ENCODE results near the gene DHRSX. TPM values are rescaled to one million over a fixed set of nuclear protein-coding genes. Genes with fewer than 3 reads are reported as not detected.
"Not testable (repeated sequence)": the region's sequence is repeated elsewhere in the genome, so short reads cannot be mapped to it uniquely, and the experiment has no call there.

The DHRSX gene
- total and polyA plus RNA-seq, 9 donors: 12.2 to 25.9 (median 20.4) TPM

DNA sequence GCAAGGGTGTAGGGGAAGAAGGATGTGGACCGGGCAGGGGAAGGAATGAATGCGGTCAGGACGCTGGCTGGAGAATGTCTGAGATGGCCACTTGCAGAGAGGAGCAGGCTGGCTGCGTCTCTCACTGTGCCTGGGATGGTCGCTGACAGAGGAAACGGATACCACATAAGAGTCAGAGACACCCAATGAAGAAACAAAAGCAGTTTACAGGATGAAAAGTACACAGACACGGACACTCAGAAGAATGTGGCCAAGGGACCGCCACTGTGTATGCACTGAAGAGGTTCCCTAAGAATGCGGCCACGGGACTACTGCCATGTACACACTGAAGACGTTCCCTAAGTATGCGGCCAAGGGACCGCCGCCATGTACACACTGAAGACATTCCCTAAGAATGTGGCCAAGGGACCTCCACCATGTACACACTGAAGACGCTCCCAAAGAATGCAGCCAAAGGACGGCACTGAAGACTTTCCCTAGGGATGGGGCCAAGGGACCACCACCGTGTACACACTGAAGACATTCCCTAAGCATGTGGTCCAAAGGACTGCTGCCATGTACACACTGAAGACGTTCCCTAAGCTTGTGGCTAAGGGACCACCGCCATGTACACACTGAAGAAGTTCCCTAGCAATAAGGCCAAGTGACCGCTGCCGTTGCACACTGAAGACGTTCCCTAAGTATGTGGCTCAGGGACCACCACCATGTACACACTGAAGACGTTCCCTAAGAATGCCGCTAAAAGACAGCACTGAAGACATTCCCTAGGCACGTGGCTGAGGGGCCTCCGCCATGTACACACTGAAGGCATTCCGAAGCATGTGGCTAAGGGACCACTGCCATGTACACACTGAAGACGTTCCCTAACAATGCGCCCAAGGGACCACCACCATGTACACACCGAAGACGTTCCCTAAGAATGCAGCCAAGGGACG is 32.2 kb downstream of the DHRSX start:
- 87 to 91% (median 91%) methylated on average over 32 of the region's 32 CpGs for WGBS, 3 donors
- Histone ChIP-seq H3K36me3 (no peaks in the 10 kb centered on the region), H3K27me3 (no peaks in the 10 kb centered on the region), H3K9me3 (no peaks in the 10 kb centered on the region), H3K4me1 (ENCODE audit: insufficient read depth) (no peaks in the 10 kb centered on the region), H3K27ac (no peak overlapping the region), H3K4me3 (no peak overlapping the region)
- DNase-seq: no peak
- TF ChIP-seq POLR2A (IDR thresholded peaks at IDR 0.05) (no peak), EP300 (IDR thresholded peaks at IDR 0.05) (no peak)
- TF ChIP-seq, protein P1, sequence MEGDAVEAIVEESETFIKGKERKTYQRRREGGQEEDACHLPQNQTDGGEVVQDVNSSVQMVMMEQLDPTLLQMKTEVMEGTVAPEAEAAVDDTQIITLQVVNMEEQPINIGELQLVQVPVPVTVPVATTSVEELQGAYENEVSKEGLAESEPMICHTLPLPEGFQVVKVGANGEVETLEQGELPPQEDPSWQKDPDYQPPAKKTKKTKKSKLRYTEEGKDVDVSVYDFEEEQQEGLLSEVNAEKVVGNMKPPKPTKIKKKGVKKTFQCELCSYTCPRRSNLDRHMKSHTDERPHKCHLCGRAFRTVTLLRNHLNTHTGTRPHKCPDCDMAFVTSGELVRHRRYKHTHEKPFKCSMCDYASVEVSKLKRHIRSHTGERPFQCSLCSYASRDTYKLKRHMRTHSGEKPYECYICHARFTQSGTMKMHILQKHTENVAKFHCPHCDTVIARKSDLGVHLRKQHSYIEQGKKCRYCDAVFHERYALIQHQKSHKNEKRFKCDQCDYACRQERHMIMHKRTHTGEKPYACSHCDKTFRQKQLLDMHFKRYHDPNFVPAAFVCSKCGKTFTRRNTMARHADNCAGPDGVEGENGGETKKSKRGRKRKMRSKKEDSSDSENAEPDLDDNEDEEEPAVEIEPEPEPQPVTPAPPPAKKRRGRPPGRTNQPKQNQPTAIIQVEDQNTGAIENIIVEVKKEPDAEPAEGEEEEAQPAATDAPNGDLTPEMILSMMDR (IDR thresholded peaks at IDR 0.05): no peak
- intact Hi-C loops (cut with DNase I): no loop called here

DNA sequence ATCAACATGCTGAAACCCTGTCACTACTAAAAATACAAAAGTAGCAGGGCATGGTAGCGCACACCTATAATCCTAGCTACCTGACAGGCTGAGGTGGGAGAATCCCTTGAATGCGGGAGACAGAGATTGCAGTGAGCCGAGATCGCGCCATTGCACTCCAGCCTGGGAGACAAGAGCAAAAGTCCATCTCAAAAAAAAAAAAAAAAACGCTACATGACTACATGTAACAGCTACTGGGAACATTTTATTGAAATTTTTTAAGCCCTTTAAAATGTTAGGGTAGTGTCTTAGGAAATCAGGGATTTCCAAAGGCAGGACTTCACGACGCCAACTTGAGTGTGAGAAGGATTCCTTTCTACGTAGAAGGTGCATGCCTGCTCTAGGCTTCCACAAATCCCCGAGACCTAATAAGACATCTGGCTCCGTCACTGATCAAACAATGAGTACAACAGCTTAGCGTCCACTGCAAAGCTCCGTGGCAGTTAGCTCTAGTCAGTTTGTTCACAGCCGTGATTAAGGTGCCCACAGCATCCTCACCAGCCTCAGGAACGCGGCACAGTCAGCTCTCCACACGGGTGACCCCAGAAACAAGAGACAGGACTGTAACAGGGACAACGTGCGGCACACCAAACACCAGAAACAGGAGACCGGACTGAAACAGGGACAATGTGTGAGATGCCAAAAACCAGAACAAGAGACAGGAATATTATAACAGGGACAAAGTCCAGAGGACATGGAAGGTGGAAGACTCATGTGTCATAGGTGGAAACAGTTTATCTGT is 33.7 kb downstream of the DHRSX start:
- no peak overlapping the region for H3K27ac ChIP-seq
- no peaks in the 10 kb centered on the region for H3K36me3 ChIP-seq
- TF ChIP-seq POLR2A (IDR thresholded peaks at IDR 0.05) (no peak), EP300 (IDR thresholded peaks at IDR 0.05) (no peak)
- TF ChIP-seq, protein P1 (IDR thresholded peaks at IDR 0.05): no peak
- DNase-seq: no peak
- 88 to 89% (median 88%) methylated on average over 20 of the region's 20 CpGs for WGBS, 3 donors
- H3K4me1 ChIP-seq (ENCODE audit: insufficient read depth): no peaks in the 10 kb centered on the region
- intact Hi-C loops (cut with DNase I): no loop called here
- H3K27me3 ChIP-seq: no peaks in the 10 kb centered on the region
- no peak overlapping the region for H3K4me3 ChIP-seq
- no peaks in the 10 kb centered on the region for H3K9me3 ChIP-seq

DNA sequence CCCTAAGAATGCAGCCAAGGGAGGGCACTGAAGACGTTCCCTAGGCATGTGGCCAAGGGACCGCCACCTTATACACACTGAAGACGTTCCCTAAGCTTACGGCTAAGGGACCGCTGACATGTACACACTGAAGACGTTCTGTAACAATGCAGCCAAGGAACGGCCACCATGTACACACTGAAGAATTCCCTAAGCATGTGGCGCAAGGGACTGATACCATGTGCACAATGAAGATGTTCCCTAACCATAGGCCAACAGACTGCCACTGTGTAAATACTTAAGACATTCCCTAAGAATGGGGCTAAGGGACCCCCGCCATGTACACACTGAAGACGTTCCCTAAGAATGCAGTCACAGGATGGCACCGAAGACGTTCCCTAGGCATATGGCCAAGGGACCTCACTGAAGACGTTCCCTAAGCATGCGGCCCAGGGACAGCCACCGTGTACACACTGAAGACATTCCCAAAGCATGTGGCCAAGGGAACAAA is 36.1 kb downstream of the DHRSX start:
- H3K4me3 ChIP-seq: no peak overlapping the region
- intact Hi-C loops (cut with DNase I): no loop called here
- no peaks in the 10 kb centered on the region for H3K36me3 ChIP-seq
- WGBS, 3 donors: 88 to 91% (median 89%) methylated on average over 15 of the region's 15 CpGs
- no peak for DNase-seq
- no peaks in the 10 kb centered on the region for H3K27me3 ChIP-seq
- H3K4me1 ChIP-seq (ENCODE audit: insufficient read depth): no peaks in the 10 kb centered on the region
- H3K27ac ChIP-seq: no peak overlapping the region
- H3K9me3 ChIP-seq: no peaks in the 10 kb centered on the region
- TF ChIP-seq POLR2A (IDR thresholded peaks at IDR 0.05) (no peak), EP300 (IDR thresholded peaks at IDR 0.05) (no peak)
- TF ChIP-seq, protein P1 (IDR thresholded peaks at IDR 0.05): no peak

DNA sequence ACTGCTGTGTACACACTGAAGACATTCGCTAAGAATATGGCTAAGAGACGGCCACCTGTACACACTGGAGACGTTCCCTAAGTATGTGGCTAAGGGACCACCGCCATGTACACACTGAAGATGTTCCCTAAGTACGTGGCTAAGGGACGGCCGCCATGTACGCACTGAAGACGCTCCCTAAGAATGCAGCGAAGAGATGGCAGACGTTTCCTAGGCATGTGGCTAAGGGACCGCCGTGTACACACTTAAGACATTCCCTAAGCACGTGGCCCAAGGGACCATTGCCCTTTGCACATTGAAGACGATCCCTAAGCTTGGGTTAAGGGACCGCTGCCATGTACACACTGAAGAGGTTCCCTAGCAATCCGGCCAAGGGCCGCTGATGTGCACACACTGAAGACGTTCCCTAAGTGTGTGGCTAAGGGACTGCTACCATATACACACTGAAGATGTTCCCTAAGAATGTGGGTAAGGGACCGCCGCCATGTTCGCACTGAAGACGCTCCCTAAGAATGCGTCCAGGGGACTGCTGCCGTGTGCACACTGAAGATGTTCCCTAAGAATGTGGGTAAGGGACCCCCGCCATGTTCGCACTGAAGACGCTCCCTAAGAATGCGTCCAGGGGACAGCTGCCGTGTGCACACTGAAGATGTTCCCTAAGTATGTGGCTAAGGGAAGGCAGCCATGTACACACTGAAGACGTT is 36.7 kb downstream of the DHRSX start:
- no peak overlapping the region for H3K4me3 ChIP-seq
- no peaks in the 10 kb centered on the region for H3K27me3 ChIP-seq
- H3K4me1 ChIP-seq (ENCODE audit: insufficient read depth): no peaks in the 10 kb centered on the region
- intact Hi-C loops (cut with DNase I): loop anchor here in 1 of 4 donors (2.0 kb wide), 1 partner anchor 67 kb away; no protein-coding TSS in a partner anchor
- WGBS, 3 donors: 86 to 93% (median 91%) methylated on average over 31 of the region's 31 CpGs
- no peak for DNase-seq
- TF ChIP-seq EP300 (IDR thresholded peaks at IDR 0.05) (no peak), POLR2A (IDR thresholded peaks at IDR 0.05) (no peak)
- TF ChIP-seq, protein P1 (IDR thresholded peaks at IDR 0.05): no peak
- no peaks in the 10 kb centered on the region for H3K36me3 ChIP-seq
- H3K27ac ChIP-seq: no peak overlapping the region
- no peaks in the 10 kb centered on the region for H3K9me3 ChIP-seq

DNA sequence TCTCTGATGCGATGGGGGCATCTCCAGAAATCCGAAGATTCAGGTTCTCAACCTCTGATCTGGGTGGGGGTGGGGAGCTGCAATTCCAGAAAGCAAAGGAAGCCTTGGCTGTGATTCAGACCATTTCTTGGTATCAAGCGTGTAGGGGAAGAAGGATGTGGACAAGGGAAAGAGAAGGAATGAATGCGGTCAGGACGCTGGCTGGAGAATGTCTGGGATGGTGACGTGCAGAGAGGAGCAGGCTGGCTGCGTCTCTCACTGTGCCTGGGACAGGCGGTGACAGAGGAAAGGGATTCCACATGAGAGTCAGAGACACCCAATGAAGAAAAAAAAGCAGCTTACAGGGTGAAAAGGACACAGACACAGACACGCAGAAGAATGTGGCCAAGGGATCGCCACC is 37.3 kb downstream of the DHRSX start:
- intact Hi-C loops (cut with DNase I): loop anchor here in 1 of 4 donors (2.0 kb wide), 1 partner anchor 67 kb away; no protein-coding TSS in a partner anchor
- not testable (repeated sequence) for H3K36me3 ChIP-seq; H3K4me1 ChIP-seq (ENCODE audit: insufficient read depth); H3K4me3 ChIP-seq; H3K27ac ChIP-seq; DNase-seq; H3K9me3 ChIP-seq; H3K27me3 ChIP-seq
- whole genome bisulfite sequencing, 3 donors: 71 to 84% (median 72%) methylated on average over 10 of the region's 10 CpGs
